Testis (tissue), 3 donors: ENCODE measurements around the gene KRT77. TPM values are rescaled to one million over a fixed set of nuclear protein-coding genes. Genes with fewer than 3 reads are reported as not detected.

Experiments used
- DNase-seq: peaks from one replicate; pipeline ENCODE4 v3.0.0-alpha.2; 2019
- H3K27ac ChIP-seq, 2 donors: fragments of 200-600 bp; sonication (generic); one replicate each; pipeline ENCODE4 v1.5.1; 2019
- H3K27me3 ChIP-seq: fragments of 200-600 bp; sonication (generic); one replicate; pipeline ENCODE4 v1.5.1; 2019
- H3K36me3 ChIP-seq: fragments of 200-600 bp; sonication (generic); one replicate; pipeline ENCODE4 v1.5.1; 2017; ENCODE audit warnings: low read depth; ENCODE audit errors: missing control alignments
- H3K4me1 ChIP-seq: fragments of 200-600 bp; sonication (generic); one replicate; pipeline ENCODE4 v1.5.1; 2019
- H3K4me3 ChIP-seq, 2 donors: fragments of 200-600 bp; sonication (generic); one replicate each; pipeline ENCODE4 v1.5.1; 2017 to 2019
- H3K9me3 ChIP-seq: fragments of 200-600 bp; sonication (generic); one replicate; pipeline ENCODE4 v1.5.1; 2017
- POLR2A ChIP-seq: fragments of 450-650 bp; IDR thresholded peaks from one replicate; pipeline ENCODE4 v1.6.1; 2017; ENCODE audit warnings: antibody characterized with exemption, mild to moderate bottlenecking, moderate library complexity
- WGBS, 2 donors: methylation state at CpG; one replicate each; pipeline ENCODE4 v1.1.5; 2018; 5-methylcytosine and 5-hydroxymethylcytosine counted together
- intact Hi-C: fragments of 100-400 bp; cut with DNase I; formaldehyde crosslinking; loops from one replicate; pipeline ENCODE4 v1.15.1; 2023; ENCODE audit warnings: low total_unique reads
- polyA plus RNA-seq: library from polyadenylated mRNA; stranded (reverse); fragments of 350-450 nt; fragmentation: Illumina TruSeq; extraction: RNeasy Lipid Tissue Mini Kit (QIAGEN cat#74804); gene quantifications from one replicate; pipeline ENCODE4 v1.2.3, GENCODE V29; 2014; ENCODE audit warnings: low read depth, low replicate concordance; ENCODE audit not compliant: insufficient read depth
- total RNA-seq, 2 donors: library from RNA; depleted of rRNA; stranded (reverse); fragments of >200 nt; gene quantifications; one replicate each; pipeline ENCODE4 v1.2.3, GENCODE V29; 2016
- TF ChIP-seq, protein P1 (sequence below), 3 experiments: fragments of 450-650 bp in 2 of 3; fragments of 200-600 bp in 1 of 3; sonication (generic) in 1 of 3; IDR thresholded peaks; one replicate each; pipeline ENCODE4 v1.5.1; 2016 to 2019; ENCODE audit warnings: antibody characterized with exemption in 3 of 3, mild to moderate bottlenecking in 2 of 3, moderate library complexity in 1 of 3

The KRT77 gene
- total and polyA plus RNA-seq, 3 donors from 2014 or later = 0.33 to 0.74 TPM; not detected in 1

DNA sequence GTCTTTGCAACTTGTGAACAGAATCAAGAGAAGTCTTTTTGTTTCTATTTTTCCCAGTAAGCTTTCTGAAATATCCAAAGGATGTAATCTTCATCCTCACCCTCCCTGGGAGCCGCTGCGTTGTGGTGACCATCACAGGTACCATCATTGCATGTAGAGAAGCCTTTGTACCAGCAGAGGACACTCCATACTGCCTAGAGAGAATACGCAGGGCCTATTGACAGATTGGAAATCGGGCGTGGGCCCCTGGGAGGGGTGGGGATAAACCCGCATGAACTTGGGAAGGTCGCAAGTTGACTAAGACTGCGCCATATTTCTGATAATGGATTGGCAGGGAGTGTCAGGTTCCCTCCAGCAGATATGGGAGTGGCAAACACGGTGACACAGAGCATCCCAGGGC, 35.8 kb downstream of the KRT77 start:
- Histone ChIP-seq H3K4me1 (no peaks in the 10 kb centered on the region), H3K27ac (no peak overlapping the region), H3K36me3 (no peaks in the 10 kb centered on the region), H3K4me3 (no peak overlapping the region), H3K9me3 (no peaks in the 10 kb centered on the region), H3K27me3 (no peaks in the 10 kb centered on the region)
- intact Hi-C loops = no loop called here
- whole genome bisulfite sequencing, 2 donors = 52 to 80% methylated on average over 8 to 9 of the region's 9 CpGs
- TF ChIP-seq, protein P1, sequence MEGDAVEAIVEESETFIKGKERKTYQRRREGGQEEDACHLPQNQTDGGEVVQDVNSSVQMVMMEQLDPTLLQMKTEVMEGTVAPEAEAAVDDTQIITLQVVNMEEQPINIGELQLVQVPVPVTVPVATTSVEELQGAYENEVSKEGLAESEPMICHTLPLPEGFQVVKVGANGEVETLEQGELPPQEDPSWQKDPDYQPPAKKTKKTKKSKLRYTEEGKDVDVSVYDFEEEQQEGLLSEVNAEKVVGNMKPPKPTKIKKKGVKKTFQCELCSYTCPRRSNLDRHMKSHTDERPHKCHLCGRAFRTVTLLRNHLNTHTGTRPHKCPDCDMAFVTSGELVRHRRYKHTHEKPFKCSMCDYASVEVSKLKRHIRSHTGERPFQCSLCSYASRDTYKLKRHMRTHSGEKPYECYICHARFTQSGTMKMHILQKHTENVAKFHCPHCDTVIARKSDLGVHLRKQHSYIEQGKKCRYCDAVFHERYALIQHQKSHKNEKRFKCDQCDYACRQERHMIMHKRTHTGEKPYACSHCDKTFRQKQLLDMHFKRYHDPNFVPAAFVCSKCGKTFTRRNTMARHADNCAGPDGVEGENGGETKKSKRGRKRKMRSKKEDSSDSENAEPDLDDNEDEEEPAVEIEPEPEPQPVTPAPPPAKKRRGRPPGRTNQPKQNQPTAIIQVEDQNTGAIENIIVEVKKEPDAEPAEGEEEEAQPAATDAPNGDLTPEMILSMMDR (IDR thresholded peaks at IDR 0.05) = no peak
- DNase-seq = no peak

DNA sequence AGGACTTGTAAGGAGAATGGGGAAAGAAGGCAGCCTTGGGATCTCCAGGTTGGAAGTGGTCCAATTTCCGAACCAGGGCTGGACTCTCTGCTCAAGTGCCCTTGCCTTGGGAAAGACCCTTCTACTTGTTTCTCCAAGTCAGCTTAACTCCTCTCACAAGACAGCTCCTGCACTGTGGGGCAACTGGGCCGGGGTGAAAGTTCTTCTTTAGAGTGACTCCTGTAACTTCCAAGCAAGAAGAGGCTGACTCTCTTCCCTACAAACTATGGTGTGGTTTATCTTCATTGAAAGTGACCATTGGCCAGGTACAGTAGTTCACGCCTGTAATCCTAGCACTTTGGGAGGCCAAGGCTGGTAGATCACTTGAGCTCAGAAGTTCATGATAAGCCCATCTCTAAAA, 36.9 kb downstream of the KRT77 start:
- no peak overlapping the region for H3K27ac ChIP-seq
- no peaks in the 10 kb centered on the region for H3K4me1 ChIP-seq
- no peak for DNase-seq
- TF ChIP-seq, protein P1 (IDR thresholded peaks at IDR 0.05) = no peak
- TF ChIP-seq POLR2A = no peak
- H3K4me3 ChIP-seq = no peak overlapping the region
- 82 to 83% methylated on average over 3 of the region's 3 CpGs for WGBS, 2 donors
- H3K36me3 ChIP-seq = no peaks in the 10 kb centered on the region
- H3K27me3 ChIP-seq = no peaks in the 10 kb centered on the region
- intact Hi-C loops = no loop called here
- H3K9me3 ChIP-seq = no peaks in the 10 kb centered on the region

DNA sequence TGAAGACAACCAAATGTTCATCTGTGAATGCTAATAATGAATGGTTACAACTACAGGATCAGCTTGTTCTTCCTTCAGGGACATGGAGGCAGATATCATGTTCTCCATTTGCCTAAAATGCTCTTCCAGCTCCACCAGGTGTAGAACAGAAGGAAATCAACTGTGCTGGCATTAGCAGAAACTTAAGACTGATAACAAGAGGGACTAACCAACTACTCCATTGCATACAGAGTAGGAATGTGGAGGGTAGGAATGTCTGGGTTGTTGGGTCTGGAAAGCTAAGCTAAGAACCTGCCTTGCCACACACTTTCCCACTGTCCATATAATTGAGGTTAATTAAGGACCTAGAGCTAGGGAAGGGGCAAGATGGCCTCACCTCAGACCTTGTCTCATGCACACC, 39.9 kb downstream of the KRT77 start:
- Histone ChIP-seq H3K9me3 (no peaks in the 10 kb centered on the region), H3K27ac (no peak overlapping the region), H3K4me3 (no peak overlapping the region), H3K36me3 (no peaks in the 10 kb centered on the region), H3K4me1 (no peaks in the 10 kb centered on the region), H3K27me3 (no peaks in the 10 kb centered on the region)
- intact Hi-C loops = no loop called here
- DNase-seq = no peak
- no peak for TF ChIP-seq POLR2A
- TF ChIP-seq, protein P1 (IDR thresholded peaks at IDR 0.05) = no peak

DNA sequence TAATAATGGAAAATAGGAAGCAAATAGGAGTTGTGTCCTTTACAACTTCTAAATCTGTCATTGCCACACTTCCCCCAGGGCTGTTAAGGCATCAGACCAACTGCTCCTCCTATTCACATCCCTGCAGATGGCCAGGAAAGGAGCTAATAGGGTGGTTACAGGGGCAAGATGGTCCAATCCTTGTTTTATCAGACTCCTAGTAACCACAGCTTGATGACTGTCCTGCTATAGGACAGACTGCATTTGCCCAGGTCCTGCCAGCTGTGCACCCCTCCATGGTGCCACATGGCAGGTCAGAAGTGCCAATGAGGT, 40.5 kb downstream of the KRT77 start:
- Histone ChIP-seq H3K36me3 (no peaks in the 10 kb centered on the region), H3K4me1 (no peaks in the 10 kb centered on the region), H3K4me3 (no peak overlapping the region), H3K27ac (no peak overlapping the region), H3K9me3 (no peaks in the 10 kb centered on the region), H3K27me3 (no peaks in the 10 kb centered on the region)
- DNase-seq = no peak
- TF ChIP-seq POLR2A = no peak
- TF ChIP-seq, protein P1 (IDR thresholded peaks at IDR 0.05) = no peak
- intact Hi-C loops = no loop called here

DNA sequence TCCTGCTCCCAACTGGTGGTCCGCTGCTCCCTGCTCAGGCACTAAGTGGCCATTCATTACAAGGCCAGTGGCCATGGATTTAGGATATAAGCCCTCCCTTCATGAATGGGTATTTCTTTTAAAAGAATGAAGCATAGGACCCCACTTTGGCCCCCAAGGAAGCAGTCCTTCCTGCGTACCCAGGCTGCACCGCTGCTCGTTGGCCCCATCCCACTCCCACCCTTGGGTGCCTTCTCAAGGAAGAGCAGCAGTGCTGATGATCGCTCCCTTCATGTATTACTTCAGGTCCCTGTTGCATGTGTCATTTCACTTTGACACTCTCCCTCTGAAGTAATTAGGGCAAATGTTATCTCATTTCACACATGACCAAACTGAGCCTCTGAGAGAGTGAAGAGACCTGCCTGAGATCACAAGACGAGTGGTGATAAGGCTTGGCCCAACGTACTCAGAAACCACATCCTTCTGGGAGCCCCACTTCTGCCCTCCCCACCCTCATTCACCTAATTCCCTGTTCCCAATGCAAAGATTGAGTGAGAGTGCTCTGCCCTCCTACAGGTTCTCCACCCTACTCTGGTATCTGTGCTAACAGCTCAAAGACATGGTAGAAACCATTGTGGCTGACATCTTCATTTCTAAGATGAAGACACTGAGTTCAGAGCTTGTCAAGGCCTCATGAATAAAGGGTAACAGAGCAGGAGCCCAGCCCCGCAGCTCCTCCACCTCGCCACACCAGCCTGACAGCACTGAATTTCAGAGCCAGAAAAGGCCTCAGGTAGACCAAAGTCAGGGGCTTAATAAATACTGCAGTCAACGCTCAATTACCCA, 41.0 kb downstream of the KRT77 start:
- intact Hi-C loops = no loop called here

More for the DNA sequence above, 41.0 kb downstream of the KRT77 start:
- Histone ChIP-seq H3K36me3 (no peaks in the 10 kb centered on the region), H3K27ac (no peak overlapping the region), H3K4me3 (no peak overlapping the region), H3K4me1 (no peaks in the 10 kb centered on the region), H3K27me3 (no peaks in the 10 kb centered on the region), H3K9me3 (no peaks in the 10 kb centered on the region)
- no peak for DNase-seq
- TF ChIP-seq, protein P1 (IDR thresholded peaks at IDR 0.05) = no peak
- TF ChIP-seq POLR2A = no peak
- WGBS, 2 donors = 76 to 83% methylated on average over 9 to 10 of the region's 10 CpGs
